DOHH2 (cell line): ENCODE results near the gene PROX2.

ENCODE experiments used
- CTCF ChIP-seq: fragments of 200-600 bp; sonication (generic); IDR thresholded peaks from one replicate; pipeline ENCODE4 v1.5.1; 2014; ENCODE audit warnings: antibody characterized with exemption, mild to moderate bottlenecking, low read depth, low read length; ENCODE audit not compliant: poor library complexity, severe bottlenecking
- EZH2phosphoT487 ChIP-seq: fragments of 200-600 bp; sonication (generic); IDR thresholded peaks from 2 replicates; pipeline ENCODE4 v1.6.1; 2017; ENCODE audit warnings: borderline replicate concordance, mild to moderate bottlenecking, antibody characterized with exemption, low read length, moderate library complexity, mixed read lengths

DNA sequence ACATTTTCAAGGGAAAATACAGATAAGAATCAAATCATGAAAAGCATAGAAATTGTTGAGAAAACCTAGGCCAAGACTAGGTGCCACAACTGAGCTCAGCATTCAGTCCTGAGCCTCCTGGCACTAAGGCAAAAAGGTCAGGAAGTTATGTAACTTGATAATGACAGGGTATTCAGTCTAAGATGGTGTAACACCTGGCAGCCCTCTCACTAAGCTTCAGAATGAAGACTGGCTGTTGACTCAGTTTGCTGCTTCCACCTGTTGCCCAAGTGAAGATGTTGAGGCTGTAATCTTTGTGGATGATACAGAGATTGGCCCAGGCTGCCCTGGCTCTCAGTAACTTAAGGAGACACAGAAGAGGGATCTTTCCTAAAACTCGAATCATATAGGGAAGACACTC is 19.6 kb downstream of the PROX2 start:
- TF ChIP-seq CTCF (no peak), EZH2phosphoT487 (no peak)
